Neural progenitor cell (in vitro differentiated cells): ENCODE measurements around the gene TTYH2. TPM values are rescaled to one million over a fixed set of nuclear protein-coding genes. Genes with fewer than 3 reads are reported as not detected.

Experiments
- DNase-seq: peaks from one replicate; pipeline ENCODE4 v3.0.0-alpha.2; 2016; ENCODE audit warnings: low spot score
- H2AFZ ChIP-seq: fragments of 200-600 bp; sonication (generic); replicated peaks from 2 replicates; pipeline ENCODE4 v1.6.1; 2016; ENCODE audit warnings: antibody characterized with exemption
- H3F3A ChIP-seq: fragments of 200-600 bp; sonication (generic); 2 replicates; pipeline ENCODE4 v1.6.1; 2016; ENCODE audit warnings: antibody characterized with exemption, low read depth
- H3K27ac ChIP-seq: fragments of 200-600 bp; sonication (generic); 2 replicates; pipeline ENCODE4 v1.5.1; 2016; ENCODE audit warnings: mild to moderate bottlenecking
- H3K27me3 ChIP-seq: fragments of 200-600 bp; sonication (generic); 2 replicates; pipeline ENCODE4 v1.6.1; 2016; ENCODE audit warnings: mild to moderate bottlenecking, moderate library complexity
- H3K36me3 ChIP-seq: fragments of 200-600 bp; sonication (generic); 2 replicates; pipeline ENCODE4 v1.5.1; 2016
- H3K4me1 ChIP-seq: fragments of 200-600 bp; sonication (generic); 2 replicates; pipeline ENCODE4 v1.6.1; 2016; ENCODE audit warnings: mixed run types
- H3K4me2 ChIP-seq: fragments of 200-600 bp; sonication (generic); 2 replicates; pipeline ENCODE4 v1.6.1; 2016
- H3K4me3 ChIP-seq: fragments of 200-600 bp; sonication (generic); 2 replicates; pipeline ENCODE4 v1.5.1; 2016
- H3K79me2 ChIP-seq: fragments of 200-600 bp; sonication (generic); 2 replicates; pipeline ENCODE4 v1.6.1; 2016; ENCODE audit warnings: low read depth
- H3K9ac ChIP-seq: fragments of 200-600 bp; sonication (generic); 2 replicates; pipeline ENCODE4 v1.6.1; 2016
- H3K9me3 ChIP-seq: fragments of 200-600 bp; sonication (generic); 2 replicates; pipeline ENCODE4 v1.5.1; 2016; ENCODE audit warnings: low read depth
- H4K20me1 ChIP-seq: fragments of 200-600 bp; sonication (generic); 2 replicates; pipeline ENCODE4 v1.6.1; 2016; ENCODE audit warnings: low read depth
- H3K27ac Mint-ChIP-seq: 3 replicates; pipeline ENCODE4 v1.8.0; 2021; ENCODE audit warnings: mixed read lengths
- H3K27me3 Mint-ChIP-seq: 2 replicates; pipeline ENCODE4 v1.8.0; 2022; ENCODE audit warnings: low read depth, mild to moderate bottlenecking, inconsistent platforms, moderate library complexity, mixed read lengths; ENCODE audit not compliant: insufficient read depth
- H3K36me3 Mint-ChIP-seq: 3 replicates; pipeline ENCODE4 v1.8.0; 2021; ENCODE audit warnings: mixed read lengths
- H3K4me1 Mint-ChIP-seq: 3 replicates; pipeline ENCODE4 v1.8.0; 2021; ENCODE audit warnings: mixed read lengths
- H3K4me3 Mint-ChIP-seq: 3 replicates; pipeline ENCODE4 v1.8.0; 2021; ENCODE audit warnings: mild to moderate bottlenecking, moderate library complexity, mixed read lengths
- H3K9me3 Mint-ChIP-seq: 3 replicates; pipeline ENCODE4 v1.8.0; 2020; ENCODE audit warnings: mixed read lengths
- EZH2 ChIP-seq: fragments of 200-600 bp; sonication (generic); IDR thresholded peaks from 2 replicates; pipeline ENCODE4 v1.6.1; 2017; ENCODE audit warnings: antibody characterized with exemption, mild to moderate bottlenecking, moderate library complexity
- EZH2phosphoT487 ChIP-seq: fragments of 200-600 bp; sonication (generic); IDR thresholded peaks from 2 replicates; pipeline ENCODE4 v1.6.1; 2017; ENCODE audit warnings: antibody characterized with exemption
- total RNA-seq: library from RNA; depleted of rRNA; stranded (reverse); fragments of >200 nt; gene quantifications from 2 replicates; pipeline ENCODE4 v1.2.3, GENCODE V29; 2015; ENCODE audit warnings: low replicate concordance
- TF ChIP-seq, protein P1 (sequence below): fragments of 200-600 bp; sonication (generic); IDR thresholded peaks from 2 replicates; pipeline ENCODE4 v1.5.1; 2017; ENCODE audit warnings: antibody characterized with exemption, mild to moderate bottlenecking

The TTYH2 gene
- total RNA-seq, 1 donor from 2014 or later, result 5.8 TPM

- Histone ChIP-seq H3K9me3 (no peaks in the 10 kb centered on the region), H3K27ac (no peak overlapping the region), H3K4me1 (peaks cover 16% of the 10 kb centered on the region), H3K79me2 (no peaks in the 10 kb centered on the region), H3K36me3 (no peaks in the 10 kb centered on the region), H3K9ac (no peak overlapping the region), H3K4me2 (no peak overlapping the region), H4K20me1 (no peaks in the 10 kb centered on the region), H3K27me3 (no peaks in the 10 kb centered on the region), H3K4me3 (no peak overlapping the region), H3F3A (peaks cover 8% of the 10 kb centered on the region), H2AFZ (no peak overlapping the region)
- TF ChIP-seq, protein P1, sequence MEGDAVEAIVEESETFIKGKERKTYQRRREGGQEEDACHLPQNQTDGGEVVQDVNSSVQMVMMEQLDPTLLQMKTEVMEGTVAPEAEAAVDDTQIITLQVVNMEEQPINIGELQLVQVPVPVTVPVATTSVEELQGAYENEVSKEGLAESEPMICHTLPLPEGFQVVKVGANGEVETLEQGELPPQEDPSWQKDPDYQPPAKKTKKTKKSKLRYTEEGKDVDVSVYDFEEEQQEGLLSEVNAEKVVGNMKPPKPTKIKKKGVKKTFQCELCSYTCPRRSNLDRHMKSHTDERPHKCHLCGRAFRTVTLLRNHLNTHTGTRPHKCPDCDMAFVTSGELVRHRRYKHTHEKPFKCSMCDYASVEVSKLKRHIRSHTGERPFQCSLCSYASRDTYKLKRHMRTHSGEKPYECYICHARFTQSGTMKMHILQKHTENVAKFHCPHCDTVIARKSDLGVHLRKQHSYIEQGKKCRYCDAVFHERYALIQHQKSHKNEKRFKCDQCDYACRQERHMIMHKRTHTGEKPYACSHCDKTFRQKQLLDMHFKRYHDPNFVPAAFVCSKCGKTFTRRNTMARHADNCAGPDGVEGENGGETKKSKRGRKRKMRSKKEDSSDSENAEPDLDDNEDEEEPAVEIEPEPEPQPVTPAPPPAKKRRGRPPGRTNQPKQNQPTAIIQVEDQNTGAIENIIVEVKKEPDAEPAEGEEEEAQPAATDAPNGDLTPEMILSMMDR, result peak; percentile 94
- TF ChIP-seq EZH2phosphoT487, result no peak
- TF ChIP-seq EZH2, result no peak
- peaks cover 53% of the 10 kb centered on the region for H3K4me1 Mint-ChIP-seq
- H3K9me3 Mint-ChIP-seq, result no peaks in the 10 kb centered on the region
- H3K27me3 Mint-ChIP-seq, result peaks cover 8% of the 10 kb centered on the region
- no peaks in the 10 kb centered on the region for H3K36me3 Mint-ChIP-seq
- H3K4me3 Mint-ChIP-seq, result no peak overlapping the region
- no peak overlapping the region for H3K27ac Mint-ChIP-seq
- DNase-seq, result peak; percentile 85
Measured at GRCh38 chr17:74176546-74177001, 36.8 kb upstream of the TTYH2 start.

DNA sequence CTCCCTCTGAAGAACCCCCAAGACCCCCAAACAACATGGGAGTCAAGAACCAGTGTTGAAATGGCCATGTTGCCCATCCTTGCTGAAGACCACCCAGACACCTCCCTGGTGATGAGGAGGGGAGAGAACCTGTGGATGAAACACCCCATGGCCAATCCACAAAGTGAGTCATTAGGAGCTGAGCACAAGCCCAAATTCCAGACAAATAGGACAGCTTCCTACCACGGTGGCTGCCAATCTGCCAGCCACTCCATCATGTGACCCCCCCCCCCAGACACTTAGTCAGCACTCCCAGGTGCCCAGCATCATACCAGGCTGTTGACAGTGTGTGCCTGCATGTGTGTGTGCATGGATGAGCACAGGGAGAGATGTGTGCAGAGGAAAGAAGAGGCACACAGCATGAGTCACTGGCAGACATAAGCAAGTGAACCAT, 36.3 kb upstream of the TTYH2 start:
- Mint-ChIP-seq H3K27me3 (peaks cover 8% of the 10 kb centered on the region), H3K36me3 (no peaks in the 10 kb centered on the region), H3K27ac (no peak overlapping the region), H3K9me3 (no peaks in the 10 kb centered on the region), H3K4me3 (no peak overlapping the region), H3K4me1 (peaks cover 58% of the 10 kb centered on the region)
- no peak overlapping the region for H3K4me3 ChIP-seq
- no peaks in the 10 kb centered on the region for H3K79me2 ChIP-seq
- no peak overlapping the region for H3K9ac ChIP-seq
- no peaks in the 10 kb centered on the region for H3K9me3 ChIP-seq
- no peak overlapping the region for H3K27ac ChIP-seq
- H3K36me3 ChIP-seq, result no peaks in the 10 kb centered on the region
- DNase-seq, result no peak
- H3K4me2 ChIP-seq, result no peak overlapping the region
- no peaks in the 10 kb centered on the region for H3K27me3 ChIP-seq
- no peaks in the 10 kb centered on the region for H4K20me1 ChIP-seq
- H3F3A ChIP-seq, result peaks cover 8% of the 10 kb centered on the region
- H2AFZ ChIP-seq, result no peak overlapping the region
- TF ChIP-seq, protein P1, result no peak
- TF ChIP-seq EZH2 (no peak), EZH2phosphoT487 (no peak)
- H3K4me1 ChIP-seq, result peaks cover 16% of the 10 kb centered on the region

- Histone ChIP-seq H2AFZ (no peak overlapping the region), H3K4me3 (no peak overlapping the region)
Measured at GRCh38 chr17:74179576-74179975, 33.8 kb upstream of the TTYH2 start.

More at GRCh38 chr17:74179576-74179975, 33.8 kb upstream of the TTYH2 start:
- Mint-ChIP-seq H3K27ac (no peak overlapping the region), H3K4me1 (peaks cover 57% of the 10 kb centered on the region), H3K9me3 (no peaks in the 10 kb centered on the region), H3K36me3 (no peaks in the 10 kb centered on the region), H3K4me3 (no peak overlapping the region), H3K27me3 (peaks cover 8% of the 10 kb centered on the region)
- no peak overlapping the region for H3K4me2 ChIP-seq
- no peaks in the 10 kb centered on the region for H3K9me3 ChIP-seq
- H3K27ac ChIP-seq, result no peak overlapping the region
- H3K27me3 ChIP-seq, result no peaks in the 10 kb centered on the region
- H3F3A ChIP-seq, result peaks cover 8% of the 10 kb centered on the region
- H3K4me1 ChIP-seq, result peaks cover 16% of the 10 kb centered on the region
- DNase-seq, result no peak
- H3K79me2 ChIP-seq, result no peaks in the 10 kb centered on the region
- no peaks in the 10 kb centered on the region for H4K20me1 ChIP-seq
- TF ChIP-seq EZH2 (no peak), EZH2phosphoT487 (no peak)
- TF ChIP-seq, protein P1, result no peak
- no peaks in the 10 kb centered on the region for H3K36me3 ChIP-seq
- no peak overlapping the region for H3K9ac ChIP-seq
